IMR-90 (cell line): Measurements from ENCODE around the gene DNTT.

Experiments used
- RFX5 ChIP-seq: IDR thresholded peaks from 2 replicates; pipeline ENCODE4 v1.8.0; 2012; ENCODE audit warnings: low read depth, mild to moderate bottlenecking, low read length, moderate library complexity
- TF ChIP-seq, protein P1 (sequence below): conservative IDR thresholded peaks from 2 replicates; pipeline ENCODE4 v1.5.1; 2012; ENCODE audit warnings: mild to moderate bottlenecking, low read depth, low read length, improper control_type of control experiment

- TF ChIP-seq, protein P1, sequence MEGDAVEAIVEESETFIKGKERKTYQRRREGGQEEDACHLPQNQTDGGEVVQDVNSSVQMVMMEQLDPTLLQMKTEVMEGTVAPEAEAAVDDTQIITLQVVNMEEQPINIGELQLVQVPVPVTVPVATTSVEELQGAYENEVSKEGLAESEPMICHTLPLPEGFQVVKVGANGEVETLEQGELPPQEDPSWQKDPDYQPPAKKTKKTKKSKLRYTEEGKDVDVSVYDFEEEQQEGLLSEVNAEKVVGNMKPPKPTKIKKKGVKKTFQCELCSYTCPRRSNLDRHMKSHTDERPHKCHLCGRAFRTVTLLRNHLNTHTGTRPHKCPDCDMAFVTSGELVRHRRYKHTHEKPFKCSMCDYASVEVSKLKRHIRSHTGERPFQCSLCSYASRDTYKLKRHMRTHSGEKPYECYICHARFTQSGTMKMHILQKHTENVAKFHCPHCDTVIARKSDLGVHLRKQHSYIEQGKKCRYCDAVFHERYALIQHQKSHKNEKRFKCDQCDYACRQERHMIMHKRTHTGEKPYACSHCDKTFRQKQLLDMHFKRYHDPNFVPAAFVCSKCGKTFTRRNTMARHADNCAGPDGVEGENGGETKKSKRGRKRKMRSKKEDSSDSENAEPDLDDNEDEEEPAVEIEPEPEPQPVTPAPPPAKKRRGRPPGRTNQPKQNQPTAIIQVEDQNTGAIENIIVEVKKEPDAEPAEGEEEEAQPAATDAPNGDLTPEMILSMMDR = no peak
- no peak for TF ChIP-seq RFX5
Measured at GRCh38 chr10:96322275-96322674, 18.0 kb downstream of the DNTT start.
